Heart left ventricle (tissue), 16 donors: ENCODE data around the gene LRRTM4. TPM values are rescaled to one million over a fixed set of nuclear protein-coding genes. Genes with fewer than 3 reads are reported as not detected.

ENCODE experiments used
- ATAC-seq, 4 donors: fragments of 200-7000 bp; cut with Tn5 transposase; one replicate each; pipeline ENCODE4 v1.9.1; 2020 to 2022; ENCODE audit warnings: moderate library complexity in 4 of 4, mild to moderate bottlenecking in 3 of 4, moderate number of reproducible peaks in 1 of 4
- DNase-seq, 5 donors: peaks; one replicate each; pipeline ENCODE4 v3.0.0-alpha.2; 2020
- H3K27ac ChIP-seq, 12 donors: fragments of 200-600 bp; sonication (generic) in 4 of 12; one replicate each; pipeline versions ENCODE4 v1.5.0 to v1.8.0; 2016 to 2022; ENCODE audit warnings: mild to moderate bottlenecking in 2 of 12
- H3K27me3 ChIP-seq, 9 donors: fragments of 200-600 bp; sonication (generic) in 2 of 9; one replicate each; pipeline versions ENCODE4 v1.5.1 to v1.8.0; 2016 to 2022; ENCODE audit warnings: mild to moderate bottlenecking in 3 of 9
- H3K36me3 ChIP-seq, 9 donors: fragments of 200-600 bp; sonication (generic) in 2 of 9; one replicate each; pipeline versions ENCODE4 v1.5.0 to v1.8.0; 2018 to 2022; ENCODE audit warnings: mild to moderate bottlenecking in 2 of 9
- H3K4me1 ChIP-seq, 12 donors: fragments of 200-600 bp; sonication (generic) in 4 of 12; one replicate each; pipeline versions ENCODE4 v1.5.0 to v1.8.0; 2016 to 2022; ENCODE audit warnings: mild to moderate bottlenecking in 3 of 12
- H3K4me3 ChIP-seq, 12 donors: fragments of 200-600 bp; sonication (generic) in 4 of 12; one replicate each; pipeline versions ENCODE4 v1.5.0 to v1.8.0; 2017 to 2022; ENCODE audit warnings: mild to moderate bottlenecking in 9 of 12, moderate library complexity in 4 of 12
- H3K9me3 ChIP-seq, 12 donors: fragments of 200-600 bp; sonication (generic) in 4 of 12; one replicate each; pipeline versions ENCODE4 v1.5.0 to v1.8.0; 2016 to 2022; ENCODE audit warnings: mild to moderate bottlenecking in 1 of 12
- CTCF ChIP-seq, 12 donors: fragments of 200-600 bp; sonication (generic) in 4 of 12; IDR thresholded peaks; one replicate each; pipeline versions ENCODE4 v1.5.0 to v1.8.0; 2018 to 2022; ENCODE audit warnings: antibody characterized with exemption in 12 of 12, mild to moderate bottlenecking in 5 of 12
- POLR2A ChIP-seq, 2 donors: fragments of 450-650 bp; IDR thresholded peaks; one replicate each; pipeline ENCODE4 v1.6.1; 2017; ENCODE audit warnings: antibody characterized with exemption in 2 of 2, mild to moderate bottlenecking in 2 of 2, moderate library complexity in 2 of 2
- WGBS, 4 donors: extraction: QIAGEN DNeasy Blood & Tissue Kit in 2 of 4; methylation state at CpG; one replicate each; pipeline versions ENCODE4 v1.1.5 to v1.1.7; 2013 to 2018; 5-methylcytosine and 5-hydroxymethylcytosine counted together
- intact Hi-C, 10 donors: fragments of 100-400 bp; cut with DNase I; formaldehyde crosslinking; loops; one replicate each; pipeline versions ENCODE4 v1.11.1 to v1.14.2; 2022
- polyA plus RNA-seq, 2 donors: library from polyadenylated mRNA; stranded (reverse); fragments of 200-250 nt; gene quantifications; one replicate each; pipeline ENCODE4 v1.2.3, GENCODE V29; 2013
- total RNA-seq, 9 donors: library from RNA; depleted of rRNA in 2 of 9; stranded (reverse); fragments of >200 nt in 2 of 9; fragmentation: NEBNext Ultra II Directional in 3 of 9; extraction: Animal tissue kit (Norgen Biotek cat#: 25700) in 3 of 9; gene quantifications; one replicate each; pipeline versions ENCODE4 v1.1.0 to v1.2.4, GENCODE V29; 2016 to 2023
- donor health status: ischemic (EF 13 %, LVEDD 7.1; RV severe dilation, severe dysfunction).
- donor health status: healthy with polysubstance abuse.
- donor health status: DM: no; HTN: yes; CAD: no.
- donor health status: DM: no; HTN: no; CAD: no.
- donor health status: ischemic (EF 25% LVEDD 6.9; RV normal size, moderate dysfunction).
- donor health status: ischemic (EF 25% LVEDD 5.7; RV mildly dilated, moderate dysfunction).
- donor health status: healthy.
- donor health status: DM: yes; HTN: yes; CAD: no.
- donor health status: ischemic (EF 35%, LVEDD 5.7; RV mildly dilated, moderate dysfunction).
- donor health status: nonischemic (EF 11% LVEDD 7.7; RV severe dilation, severe dysfunction).
- donor health status: DM: yes; HTN: yes; CAD: no.
- donor health status: PGD.
- donor health status: ischemic (EF 29% LVEDD 5.4; RV normal size, mild dysfunction).
- donor health status: nonischemic (EF 23%, LVEDD 6.1; RV moderate dilation, normal function).

The LRRTM4 gene
- total and polyA plus RNA-seq, 11 donors = 0.15 to 1.3 (median 0.50) TPM; not detected in 1

DNA sequence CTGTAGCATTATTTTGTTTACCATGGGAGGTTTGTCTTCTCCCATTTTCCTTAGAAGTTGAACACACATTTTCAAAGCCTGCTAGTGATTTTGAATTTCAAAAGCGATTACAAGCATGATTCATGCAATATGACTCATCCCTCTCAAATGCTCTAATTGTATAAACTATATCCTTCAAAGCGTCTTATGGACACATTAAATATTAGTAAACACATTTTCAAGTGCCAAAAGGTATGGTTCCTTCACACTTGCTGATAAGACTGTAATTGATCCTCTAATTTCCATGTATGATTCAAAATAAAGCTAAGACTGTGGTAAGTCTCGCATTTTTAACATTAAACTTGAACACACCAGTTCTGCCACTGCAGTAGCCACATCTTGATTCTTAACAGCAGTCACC lies 512.9 kb downstream of the LRRTM4 start:
- intact Hi-C loops = no loop called here
- H3K27me3 ChIP-seq = no peaks in the 10 kb centered on the region
- no peaks in the 10 kb centered on the region for H3K36me3 ChIP-seq
- H3K4me3 ChIP-seq = no peak overlapping the region
- TF ChIP-seq CTCF (IDR thresholded peaks at IDR 0.05) (no peak), POLR2A (IDR thresholded peaks at IDR 0.05) (no peak)
- H3K27ac ChIP-seq = no peak overlapping the region
- no peaks in the 10 kb centered on the region for H3K9me3 ChIP-seq
- 49 to 79% (median 66%) methylated on average over 3 of the region's 3 CpGs for WGBS, 4 donors
- DNase-seq = no peak
- no peak for ATAC-seq
- H3K4me1 ChIP-seq = no peaks in the 10 kb centered on the region

- Histone ChIP-seq H3K27me3 (no peaks in the 10 kb centered on the region), H3K36me3 (no peaks in the 10 kb centered on the region), H3K4me3 (no peak overlapping the region), H3K9me3 (no peaks in the 10 kb centered on the region), H3K4me1 (no peaks in the 10 kb centered on the region), H3K27ac (no peak overlapping the region)
- WGBS, 4 donors = 0 to 5% (median 1%) methylated on average over 1 of the region's 1 CpG
- DNase-seq = no peak
- ATAC-seq = no peak
- no peak for TF ChIP-seq CTCF (IDR thresholded peaks at IDR 0.05)
- TF ChIP-seq POLR2A (IDR thresholded peaks at IDR 0.05) = no peak
- intact Hi-C loops = no loop called here
These were observed 513.3 kb downstream of the LRRTM4 start for GRCh38 chr2:77008853-77009252.

- 71 to 85% (median 75%) methylated on average over 2 of the region's 2 CpGs for whole genome bisulfite sequencing, 4 donors
- Histone ChIP-seq H3K36me3 (no peaks in the 10 kb centered on the region), H3K4me1 (no peaks in the 10 kb centered on the region), H3K4me3 (no peak overlapping the region), H3K9me3 (no peaks in the 10 kb centered on the region), H3K27ac (no peak overlapping the region), H3K27me3 (no peaks in the 10 kb centered on the region)
- DNase-seq (no peak), ATAC-seq (no peak)
- TF ChIP-seq POLR2A (IDR thresholded peaks at IDR 0.05) = no peak
- TF ChIP-seq CTCF (IDR thresholded peaks at IDR 0.05) = no peak
- intact Hi-C loops = no loop called here
These were observed 514.5 kb downstream of the LRRTM4 start for GRCh38 chr2:77007686-77008085.

GRCh38 chr2:77005522-77005921 lies 516.7 kb downstream of the LRRTM4 start:
- intact Hi-C loops = no loop called here
- 87 to 97% (median 95%) methylated on average over 2 of the region's 2 CpGs for WGBS, 4 donors

More at GRCh38 chr2:77005522-77005921, 516.7 kb downstream of the LRRTM4 start:
- H3K4me3 ChIP-seq = no peak overlapping the region
- DNase-seq = no peak
- H3K4me1 ChIP-seq = no peaks in the 10 kb centered on the region
- no peaks in the 10 kb centered on the region for H3K9me3 ChIP-seq
- no peak overlapping the region for H3K27ac ChIP-seq
- no peaks in the 10 kb centered on the region for H3K27me3 ChIP-seq
- no peak for TF ChIP-seq POLR2A (IDR thresholded peaks at IDR 0.05)
- no peak for TF ChIP-seq CTCF (IDR thresholded peaks at IDR 0.05)
- no peaks in the 10 kb centered on the region for H3K36me3 ChIP-seq
- ATAC-seq = no peak
